Subcutaneous abdominal adipose tissue (tissue), 5 donors: ENCODE data around the gene PRDM15.

Experiments
- H3K27ac ChIP-seq: one replicate; pipeline ENCODE4 v1.7.0; 2013; ENCODE audit warnings: low read depth, mild to moderate bottlenecking, inconsistent platforms, low read length, moderate library complexity
- H3K27me3 ChIP-seq, 5 donors: one replicate each; pipeline ENCODE4 v1.7.0; 2013; ENCODE audit warnings: low read length in 5 of 5, inconsistent platforms in 1 of 5; ENCODE audit not compliant: control insufficient read depth in 5 of 5, insufficient read depth in 4 of 5
- H3K36me3 ChIP-seq, 5 donors: one replicate each; pipeline ENCODE4 v1.7.0; 2013; ENCODE audit warnings: low read length in 5 of 5; ENCODE audit not compliant: control insufficient read depth in 5 of 5, insufficient read depth in 5 of 5
- H3K4me1 ChIP-seq, 5 donors: one replicate each; pipeline ENCODE4 v1.7.0; 2013; ENCODE audit warnings: low read length in 5 of 5, mild to moderate bottlenecking in 3 of 5, moderate library complexity in 1 of 5; ENCODE audit not compliant: control insufficient read depth in 5 of 5, insufficient read depth in 5 of 5
- H3K4me3 ChIP-seq, 5 donors: one replicate each; pipeline ENCODE4 v1.7.0; 2013; ENCODE audit warnings: low read length in 5 of 5, low read depth in 1 of 5
- H3K9ac ChIP-seq, 5 donors: one replicate each; pipeline ENCODE4 v1.7.0; 2013; ENCODE audit warnings: low read length in 5 of 5, mild to moderate bottlenecking in 4 of 5, moderate library complexity in 3 of 5
- H3K9me3 ChIP-seq, 5 donors: one replicate each; pipeline ENCODE4 v1.7.0; 2013; ENCODE audit warnings: low read length in 5 of 5; ENCODE audit not compliant: control insufficient read depth in 5 of 5
- donor health status: healthy.
- donor health status: healthy.
- donor health status: healthy.
- donor health status: healthy.
- donor health status: healthy.

The PRDM15 gene

GRCh38 chr21:41779659-41780058, 99.5 kb downstream of the PRDM15 start:
- no peaks in the 10 kb centered on the region for H3K9me3 ChIP-seq
- H3K27me3 ChIP-seq, result peaks cover 30 to 49% (median 43%) of the 10 kb centered on the region in 5 donors
- H3K27ac ChIP-seq, result no peak overlapping the region
- no peak overlapping the region for H3K9ac ChIP-seq
- H3K4me3 ChIP-seq, result no peak overlapping the region
- H3K4me1 ChIP-seq, result peaks cover 0 to 8% (median 5%) of the 10 kb centered on the region in 5 donors
- no peaks in the 10 kb centered on the region for H3K36me3 ChIP-seq

GRCh38 chr21:41778930-41779600, 100.1 kb downstream of the PRDM15 start:
- Histone ChIP-seq H3K27me3 (peaks cover 28 to 52% (median 43%) of the 10 kb centered on the region in 5 donors), H3K27ac (no peak overlapping the region), H3K9me3 (no peaks in the 10 kb centered on the region), H3K4me3 (no peak overlapping the region), H3K36me3 (no peaks in the 10 kb centered on the region), H3K4me1 (peaks cover 0 to 8% (median 5%) of the 10 kb centered on the region in 5 donors), H3K9ac (no peak overlapping the region)

- H3K36me3 ChIP-seq, result no peaks in the 10 kb centered on the region
- H3K4me1 ChIP-seq, result peaks cover 0 to 8% (median 5%) of the 10 kb centered on the region in 5 donors
- no peaks in the 10 kb centered on the region for H3K9me3 ChIP-seq
- no peak overlapping the region for H3K9ac ChIP-seq
- H3K27me3 ChIP-seq, result peaks cover 19 to 51% (median 37%) of the 10 kb centered on the region in 5 donors
- no peak overlapping the region for H3K4me3 ChIP-seq
- no peak overlapping the region for H3K27ac ChIP-seq
Measured at GRCh38 chr21:41777951-41778815, 101.0 kb downstream of the PRDM15 start.

- H3K27ac ChIP-seq, result no peak overlapping the region
Measured at GRCh38 chr21:41776778-41777177, 102.4 kb downstream of the PRDM15 start.

GRCh38 chr21:41775149-41775472, 104.0 kb downstream of the PRDM15 start:
- peaks cover 0 to 8% (median 5%) of the 10 kb centered on the region in 5 donors for H3K4me1 ChIP-seq
- H3K9ac ChIP-seq, result no peak overlapping the region
- peaks cover 30 to 65% (median 42%) of the 10 kb centered on the region in 5 donors for H3K27me3 ChIP-seq
- H3K36me3 ChIP-seq, result no peaks in the 10 kb centered on the region
- H3K4me3 ChIP-seq, result no peak overlapping the region
- no peaks in the 10 kb centered on the region for H3K9me3 ChIP-seq
- H3K27ac ChIP-seq, result no peak overlapping the region

More at GRCh38 chr21:41776778-41777177, 102.4 kb downstream of the PRDM15 start:
- H3K4me3 ChIP-seq, result no peak overlapping the region
- H3K4me1 ChIP-seq, result peaks cover 0 to 8% (median 5%) of the 10 kb centered on the region in 5 donors
- peaks cover 28 to 61% (median 39%) of the 10 kb centered on the region in 5 donors for H3K27me3 ChIP-seq
- no peaks in the 10 kb centered on the region for H3K9me3 ChIP-seq
- H3K36me3 ChIP-seq, result no peaks in the 10 kb centered on the region
- no peak overlapping the region for H3K9ac ChIP-seq

GRCh38 chr21:41774467-41775148, 104.5 kb downstream of the PRDM15 start:
- Histone ChIP-seq H3K27me3 (peaks cover 32 to 65% (median 44%) of the 10 kb centered on the region in 5 donors), H3K27ac (no peak overlapping the region), H3K4me3 (no peak overlapping the region), H3K4me1 (peaks cover 0 to 8% (median 5%) of the 10 kb centered on the region in 5 donors), H3K36me3 (no peaks in the 10 kb centered on the region), H3K9me3 (no peaks in the 10 kb centered on the region), H3K9ac (no peak overlapping the region)

- Histone ChIP-seq H3K9ac (no peak overlapping the region), H3K27me3 (peaks cover 33 to 74% (median 56%) of the 10 kb centered on the region in 5 donors), H3K4me3 (no peak overlapping the region), H3K9me3 (no peaks in the 10 kb centered on the region), H3K27ac (no peak overlapping the region), H3K4me1 (peaks cover 0 to 16% (median 11%) of the 10 kb centered on the region in 5 donors), H3K36me3 (no peaks in the 10 kb centered on the region)
Measured at GRCh38 chr21:41772351-41773080, 106.6 kb downstream of the PRDM15 start.

- H3K9ac ChIP-seq, result no peak overlapping the region
- no peaks in the 10 kb centered on the region for H3K9me3 ChIP-seq
- no peaks in the 10 kb centered on the region for H3K36me3 ChIP-seq
- peaks cover 36 to 82% (median 65%) of the 10 kb centered on the region in 5 donors for H3K27me3 ChIP-seq
- peaks cover 0 to 21% (median 18%) of the 10 kb centered on the region in 5 donors for H3K4me1 ChIP-seq
- H3K4me3 ChIP-seq, result no peak overlapping the region
- no peak overlapping the region for H3K27ac ChIP-seq
Measured at GRCh38 chr21:41771625-41771945, 107.6 kb downstream of the PRDM15 start.

- no peak overlapping the region for H3K27ac ChIP-seq
- H3K4me3 ChIP-seq, result no peak overlapping the region
- no peaks in the 10 kb centered on the region for H3K9me3 ChIP-seq
- peaks cover 0 to 23% (median 18%) of the 10 kb centered on the region in 5 donors for H3K4me1 ChIP-seq
- H3K27me3 ChIP-seq, result peaks cover 40 to 86% (median 70%) of the 10 kb centered on the region in 5 donors
- H3K36me3 ChIP-seq, result no peaks in the 10 kb centered on the region
- H3K9ac ChIP-seq, result no peak overlapping the region
Measured at GRCh38 chr21:41770901-41771624, 108.1 kb downstream of the PRDM15 start.
